Smooth muscle cell (in vitro differentiated cells): ENCODE measurements around the gene ZBTB8A. TPM values are rescaled to one million over a fixed set of nuclear protein-coding genes. Genes with fewer than 3 reads are reported as not detected.
"Not testable (repeated sequence)": the region's sequence is repeated elsewhere in the genome, so short reads cannot be mapped to it uniquely, and the experiment has no call there.

Experiments used
- DNase-seq: peaks from one replicate; lab custom pipeline; 2025; ENCODE audit not compliant: unreplicated experiment; lab: John Stamatoyannopoulos, UW
- H2AFZ ChIP-seq: fragments of 200-600 bp; sonication (generic); 2 replicates; pipeline ENCODE4 v1.6.0; 2016; ENCODE audit warnings: antibody characterized with exemption, low read depth, mild to moderate bottlenecking
- H3F3A ChIP-seq: fragments of 200-600 bp; sonication (generic); 2 replicates; pipeline ENCODE4 v1.6.0; 2017; ENCODE audit warnings: antibody characterized with exemption, low read depth
- H3K27ac ChIP-seq: fragments of 200-600 bp; sonication (generic); 2 replicates; pipeline ENCODE4 v1.5.1; 2016; ENCODE audit warnings: low read depth, mild to moderate bottlenecking
- H3K27me3 ChIP-seq: fragments of 200-600 bp; sonication (generic); 2 replicates; pipeline ENCODE4 v1.6.1; 2016; ENCODE audit warnings: low read depth, mild to moderate bottlenecking
- H3K36me3 ChIP-seq: fragments of 200-600 bp; sonication (generic); 2 replicates; pipeline ENCODE4 v1.5.1; 2016; ENCODE audit warnings: low read depth
- H3K4me1 ChIP-seq: fragments of 200-600 bp; sonication (generic); 2 replicates; pipeline ENCODE4 v1.5.1; 2016; ENCODE audit warnings: low read depth
- H3K4me2 ChIP-seq: fragments of 200-600 bp; sonication (generic); 2 replicates; pipeline ENCODE4 v1.6.0; 2016; ENCODE audit warnings: mild to moderate bottlenecking
- H3K4me3 ChIP-seq: fragments of 200-600 bp; sonication (generic); 2 replicates; pipeline ENCODE4 v1.5.1; 2016; ENCODE audit warnings: mild to moderate bottlenecking
- H3K79me2 ChIP-seq: fragments of 200-600 bp; sonication (generic); 2 replicates; pipeline ENCODE4 v1.6.0; 2016; ENCODE audit warnings: low read depth, mild to moderate bottlenecking
- H3K9ac ChIP-seq: fragments of 200-600 bp; sonication (generic); 2 replicates; pipeline ENCODE4 v1.6.0; 2016; ENCODE audit warnings: low read depth
- H3K9me3 ChIP-seq: fragments of 200-600 bp; sonication (generic); replicated peaks from 2 replicates; pipeline ENCODE4 v1.5.1; 2016; ENCODE audit warnings: low read depth
- H4K20me1 ChIP-seq: fragments of 200-600 bp; sonication (generic); 2 replicates; pipeline ENCODE4 v1.6.0; 2016; ENCODE audit warnings: low read depth
- CTCF ChIP-seq: fragments of 200-600 bp; sonication (generic); IDR thresholded peaks from 2 replicates; pipeline ENCODE4 v1.5.1; 2017; ENCODE audit warnings: borderline replicate concordance, mild to moderate bottlenecking, antibody characterized with exemption; ENCODE audit not compliant: insufficient read depth, poor library complexity, severe bottlenecking
- WGBS: methylation state at CpG from one replicate; pipeline ENCODE4 v1.1.7; 2016; ENCODE audit warnings: low lambda C conversion rate; 5-methylcytosine and 5-hydroxymethylcytosine counted together
- polyA plus RNA-seq: library from polyadenylated mRNA; unstranded; fragments of >200 nt; fragmentation: Nextera tagmentation; extraction: Ambion mirVana; gene quantifications from 2 replicates; pipeline ENCODE4 v1.2.1, GENCODE V29; 2016
- total RNA-seq: library from RNA; depleted of rRNA; stranded (reverse); fragments of >200 nt; gene quantifications from 2 replicates; pipeline ENCODE4 v1.2.3, GENCODE V29; 2014

The ZBTB8A gene
- total and polyA plus RNA-seq, 2 experiments from 2014 or later: 4.2 to 8.8 TPM

GRCh38 chr1:32623775-32624174, 84.5 kb downstream of the ZBTB8A start:
- Histone ChIP-seq H3K9ac (no peak overlapping the region), H3K9me3 (no peaks in the 10 kb centered on the region), H3K4me2 (no peak overlapping the region), H3K36me3 (peaks cover 3% of the 10 kb centered on the region), H3K27me3 (no peaks in the 10 kb centered on the region), H3K4me3 (no peak overlapping the region), H3K79me2 (no peaks in the 10 kb centered on the region), H3K4me1 (no peaks in the 10 kb centered on the region), H3K27ac (no peak overlapping the region), H2AFZ (no peak overlapping the region), H3F3A (no peaks in the 10 kb centered on the region), H4K20me1 (peaks cover 5% of the 10 kb centered on the region)
- 96% methylated on average over 5 of the region's 5 CpGs for WGBS
- no peak for DNase-seq
- TF ChIP-seq CTCF: no peak

- H3K9ac ChIP-seq: no peak overlapping the region
- H3K27me3 ChIP-seq: no peaks in the 10 kb centered on the region
- H3K27ac ChIP-seq: no peak overlapping the region
- H3K36me3 ChIP-seq: peaks cover 3% of the 10 kb centered on the region
- H3K9me3 ChIP-seq: no peaks in the 10 kb centered on the region
- H3K79me2 ChIP-seq: no peaks in the 10 kb centered on the region
- H3K4me1 ChIP-seq: no peaks in the 10 kb centered on the region
- DNase-seq: no peak
- WGBS: 96% methylated on average over 1 of the region's 1 CpG
- no peaks in the 10 kb centered on the region for H3F3A ChIP-seq
- H2AFZ ChIP-seq: no peak overlapping the region
- no peak overlapping the region for H3K4me2 ChIP-seq
- TF ChIP-seq CTCF: no peak
- H4K20me1 ChIP-seq: peaks cover 15% of the 10 kb centered on the region
- no peak overlapping the region for H3K4me3 ChIP-seq
Observed at GRCh38 chr1:32626176-32626575, 86.9 kb downstream of the ZBTB8A start.

- Histone ChIP-seq H3K36me3 (no peaks in the 10 kb centered on the region), H3F3A (no peaks in the 10 kb centered on the region), H3K27ac (no peak overlapping the region), H3K4me3 (no peak overlapping the region), H3K4me1 (no peaks in the 10 kb centered on the region), H3K9ac (no peak overlapping the region), H3K9me3 (no peaks in the 10 kb centered on the region), H3K4me2 (no peak overlapping the region), H4K20me1 (peaks cover 15% of the 10 kb centered on the region), H3K27me3 (no peaks in the 10 kb centered on the region), H2AFZ (no peak overlapping the region), H3K79me2 (no peaks in the 10 kb centered on the region)
- no peak for TF ChIP-seq CTCF
- 82% methylated on average over 11 of the region's 11 CpGs for WGBS
- DNase-seq: no peak
Observed at GRCh38 chr1:32627596-32628162, 88.5 kb downstream of the ZBTB8A start.

GRCh38 chr1:32630173-32630572, 90.9 kb downstream of the ZBTB8A start:
- not testable (repeated sequence) for H3F3A ChIP-seq, H3K36me3 ChIP-seq, DNase-seq, H3K79me2 ChIP-seq, H3K4me2 ChIP-seq, H3K4me1 ChIP-seq, H3K9me3 ChIP-seq, H2AFZ ChIP-seq, H3K27me3 ChIP-seq, H3K4me3 ChIP-seq, H3K27ac ChIP-seq, H3K9ac ChIP-seq
- peaks cover 32% of the 10 kb centered on the region for H4K20me1 ChIP-seq
- WGBS: 95% methylated on average over 4 of the region's 4 CpGs
